ENCODE measurements around the gene C9orf43.
A peak's percentile ranks its signal among the peaks of the same experiment; 100 is the strongest.
"Not testable (repeated sequence)": the region's sequence is repeated elsewhere in the genome, so short reads cannot be mapped to it uniquely, and the experiment has no call there.

C9orf43 gene

GRCh38 chr9:113406873-113407511 is 3.6 kb upstream of the C9orf43 start:
- not testable (repeated sequence) for H3K4me3 ChIP-seq; DNase-seq (ENCODE audit: low spot score); H3K27ac ChIP-seq
- TF ChIP-seq CTCF (IDR thresholded peaks at IDR 0.05) = peak; percentile 27

GRCh38 chr9:113409481-113409880 is 1.1 kb upstream of the C9orf43 start:
- Histone ChIP-seq H3K4me3 (peak overlapping the region; percentile 79), H3K27ac (peak overlapping the region; percentile 95 to 97)
- DNase-seq (ENCODE audit: low spot score) = no peak
- no peak for TF ChIP-seq CTCF (IDR thresholded peaks at IDR 0.05)

- no peak for TF ChIP-seq CTCF (IDR thresholded peaks at IDR 0.05)
- Histone ChIP-seq H3K4me3 (peak overlapping the region; percentile 79), H3K27ac (peak overlapping the region; percentile 95 to 97)
- DNase-seq (ENCODE audit: low spot score) = no peak
Measured at GRCh38 chr9:113409883-113410206, 702 bp upstream of the C9orf43 start.

GRCh38 chr9:113416149-113416721 is 5.7 kb downstream of the C9orf43 start:
- Histone ChIP-seq H3K27ac (no peak overlapping the region), H3K4me3 (no peak overlapping the region)
- no peak for TF ChIP-seq CTCF (IDR thresholded peaks at IDR 0.05)
- no peak for DNase-seq (ENCODE audit: low spot score)

- no peak for TF ChIP-seq CTCF (IDR thresholded peaks at IDR 0.05)
- Histone ChIP-seq H3K4me3 (no peak overlapping the region), H3K27ac (no peak overlapping the region)
- DNase-seq (ENCODE audit: low spot score) = no peak
Measured at GRCh38 chr9:113417370-113417769, 6.8 kb downstream of the C9orf43 start.

GRCh38 chr9:113421726-113422125 is 11.2 kb downstream of the C9orf43 start:
- Histone ChIP-seq H3K27ac (no peak overlapping the region), H3K4me3 (no peak overlapping the region)
- TF ChIP-seq CTCF (IDR thresholded peaks at IDR 0.05) = no peak
- DNase-seq (ENCODE audit: low spot score) = no peak

GRCh38 chr9:113425072-113425471 is 14.5 kb downstream of the C9orf43 start:
- TF ChIP-seq CTCF (IDR thresholded peaks at IDR 0.05) = no peak
- no peak for DNase-seq (ENCODE audit: low spot score)
- Histone ChIP-seq H3K4me3 (no peak overlapping the region), H3K27ac (no peak overlapping the region)

Measured in coronary artery (tissue), 2 donors.